IPS-20b (cell line): Measurements from ENCODE around the gene WARS2.
A peak's percentile ranks its signal among the peaks of the same experiment; 100 is the strongest.
"Not testable (repeated sequence)": the region's sequence is repeated elsewhere in the genome, so short reads cannot be mapped to it uniquely, and the experiment has no call there.

Experiments used
- H3K27ac ChIP-seq: one replicate; pipeline ENCODE4 v1.5.1; 2013; ENCODE audit warnings: low read length
- H3K27me3 ChIP-seq: 2 replicates; pipeline ENCODE4 v1.6.1; 2013; ENCODE audit warnings: mild to moderate bottlenecking, low read length, inconsistent platforms; ENCODE audit not compliant: insufficient read depth
- H3K36me3 ChIP-seq: 2 replicates; pipeline ENCODE4 v1.6.1; 2013; ENCODE audit warnings: low read depth, mild to moderate bottlenecking, inconsistent platforms, low read length, moderate library complexity; ENCODE audit not compliant: insufficient read depth
- H3K4me1 ChIP-seq: 2 replicates; pipeline ENCODE4 v1.6.1; 2013; ENCODE audit warnings: mild to moderate bottlenecking, control low read depth, inconsistent platforms, low read length, moderate library complexity; ENCODE audit not compliant: insufficient read depth
- H3K4me3 ChIP-seq: 2 replicates; pipeline ENCODE4 v1.5.1; 2013; ENCODE audit warnings: mild to moderate bottlenecking, low read length, inconsistent platforms
- H3K9ac ChIP-seq: 2 replicates; pipeline ENCODE4 v1.6.1; 2013; ENCODE audit warnings: low read depth, mild to moderate bottlenecking, inconsistent platforms, low read length, moderate library complexity
- H3K9me3 ChIP-seq: 2 replicates; pipeline ENCODE4 v1.6.1; 2013; ENCODE audit warnings: mild to moderate bottlenecking, low read depth, low read length, inconsistent platforms; ENCODE audit not compliant: insufficient read depth

Gene WARS2

GRCh38 chr1:119139403-119139802, 1.1 kb downstream of the WARS2 start:
- peaks cover 5% of the 10 kb centered on the region; the same call in 1 of the 2 replicates for H3K4me1 ChIP-seq
- no peaks in the 10 kb centered on the region for H3K9me3 ChIP-seq
- H3K27me3 ChIP-seq = no peaks in the 10 kb centered on the region
- peaks cover 4% of the 10 kb centered on the region; the same call in 1 of the 2 replicates for H3K36me3 ChIP-seq
- no peak overlapping the region for H3K27ac ChIP-seq
- H3K9ac ChIP-seq = peak overlapping the region; percentile 82; the same call in 1 of the 2 replicates
- peak overlapping the region; percentile 81 for H3K4me3 ChIP-seq

DNA sequence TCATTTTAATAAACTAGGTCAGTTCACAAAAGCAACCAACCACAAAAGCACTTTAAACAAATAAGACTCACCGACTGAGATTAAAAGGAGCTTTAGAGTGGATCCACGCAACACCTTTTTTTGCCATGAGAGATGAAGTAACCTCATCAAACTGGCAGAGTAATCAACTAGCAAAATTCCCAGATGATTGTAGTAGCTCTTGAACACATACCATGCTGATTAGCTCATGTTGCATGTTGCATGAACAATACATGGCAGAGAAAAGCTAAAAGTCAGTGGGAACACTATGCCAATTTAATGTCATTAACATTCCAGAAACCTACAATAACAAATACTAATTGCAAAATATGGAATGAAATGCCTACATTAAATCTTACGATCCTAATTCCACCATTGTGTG, 4.1 kb downstream of the WARS2 start:
- Histone ChIP-seq H3K9ac (no peak overlapping the region), H3K27ac (no peak overlapping the region), H3K4me1 (peaks cover 3% of the 10 kb centered on the region; the same call in 1 of the 2 replicates), H3K36me3 (no peaks in the 10 kb centered on the region), H3K27me3 (no peaks in the 10 kb centered on the region), H3K4me3 (no peak overlapping the region), H3K9me3 (no peaks in the 10 kb centered on the region)

GRCh38 chr1:119133987-119134386, 6.5 kb downstream of the WARS2 start:
- H3K4me1 ChIP-seq = no peaks in the 10 kb centered on the region
- H3K27ac ChIP-seq = no peak overlapping the region
- no peaks in the 10 kb centered on the region for H3K9me3 ChIP-seq
- no peaks in the 10 kb centered on the region for H3K27me3 ChIP-seq
- H3K4me3 ChIP-seq = no peak overlapping the region
- no peak overlapping the region for H3K9ac ChIP-seq
- no peaks in the 10 kb centered on the region for H3K36me3 ChIP-seq

DNA sequence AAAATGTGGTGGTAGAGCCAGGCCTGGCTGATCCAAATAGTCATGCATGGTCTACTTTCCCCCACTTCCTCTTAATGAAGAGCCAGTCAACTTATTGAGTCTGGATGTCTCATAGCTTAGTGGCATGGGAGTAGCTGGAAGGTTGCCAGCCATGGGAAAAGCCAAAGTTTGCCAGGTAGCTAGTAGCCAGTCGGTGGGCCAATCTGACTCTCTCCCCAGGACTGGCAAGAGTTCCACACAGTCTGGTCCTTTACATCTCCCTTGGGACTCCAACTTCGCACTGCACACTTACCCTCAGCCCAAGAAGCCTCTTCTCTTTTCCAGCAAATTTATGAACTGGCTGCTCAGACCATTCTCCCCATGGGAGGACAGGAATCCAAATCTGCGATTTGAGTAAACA, 8.3 kb downstream of the WARS2 start:
- no peaks in the 10 kb centered on the region for H3K27me3 ChIP-seq
- no peak overlapping the region for H3K9ac ChIP-seq
- H3K4me3 ChIP-seq = no peak overlapping the region
- no peaks in the 10 kb centered on the region for H3K9me3 ChIP-seq
- no peak overlapping the region for H3K27ac ChIP-seq
- no peaks in the 10 kb centered on the region for H3K36me3 ChIP-seq
- no peaks in the 10 kb centered on the region for H3K4me1 ChIP-seq

DNA sequence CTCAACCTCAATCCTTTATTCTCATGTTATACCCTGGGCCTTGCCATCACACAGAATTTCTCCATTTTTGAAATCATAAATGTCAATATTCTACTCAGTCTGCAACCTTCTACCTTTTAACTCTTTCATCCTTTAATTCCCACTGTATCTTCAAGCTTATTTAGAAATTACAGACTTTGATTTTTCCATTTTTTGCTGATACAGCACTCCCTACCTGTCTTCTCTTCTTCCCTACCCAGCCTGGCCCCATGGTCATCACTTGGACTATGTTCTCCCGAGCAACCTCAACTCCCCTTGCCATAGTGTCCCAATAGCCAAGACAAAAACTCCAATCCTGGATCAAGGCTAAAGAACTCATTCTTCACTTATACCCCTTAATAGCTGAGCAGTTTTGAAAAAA, 14.6 kb downstream of the WARS2 start:
- Histone ChIP-seq H3K9me3 (no peaks in the 10 kb centered on the region), H3K36me3 (no peaks in the 10 kb centered on the region), H3K27ac (no peak overlapping the region), H3K4me1 (no peaks in the 10 kb centered on the region), H3K9ac (no peak overlapping the region), H3K27me3 (no peaks in the 10 kb centered on the region), H3K4me3 (no peak overlapping the region)

GRCh38 chr1:119124764-119125163, 15.7 kb downstream of the WARS2 start:
- Histone ChIP-seq H3K9me3 (no peaks in the 10 kb centered on the region), H3K27ac (no peak overlapping the region), H3K27me3 (no peaks in the 10 kb centered on the region), H3K4me1 (no peaks in the 10 kb centered on the region), H3K9ac (no peak overlapping the region), H3K4me3 (no peak overlapping the region), H3K36me3 (no peaks in the 10 kb centered on the region)

DNA sequence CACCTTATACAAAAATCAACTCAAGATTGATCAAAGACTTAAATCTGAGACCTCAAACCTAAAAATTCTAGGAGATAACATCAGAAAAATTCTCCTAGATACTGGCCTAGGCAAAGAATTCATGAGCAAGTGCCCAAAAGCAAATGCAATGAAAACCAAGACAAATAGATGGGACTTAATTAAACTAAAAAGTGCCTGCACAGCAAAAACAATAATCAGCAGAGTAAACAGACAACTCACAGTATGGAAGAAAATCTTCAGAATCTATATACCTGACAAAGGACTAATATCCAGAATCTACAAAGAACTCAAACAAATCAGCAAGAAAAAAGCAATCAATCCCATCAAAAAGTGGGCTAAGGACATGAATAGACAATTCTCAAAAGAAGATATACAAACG, 18.6 kb downstream of the WARS2 start:
- H3K9me3 ChIP-seq, H3K4me3 ChIP-seq, H3K4me1 ChIP-seq, H3K36me3 ChIP-seq, H3K9ac ChIP-seq, H3K27ac ChIP-seq, H3K27me3 ChIP-seq: not testable (repeated sequence)

- Histone ChIP-seq H3K9ac (peak overlapping the region; percentile 28; the same call in 1 of the 2 replicates), H3K4me3 (no peak overlapping the region), H3K27me3 (no peaks in the 10 kb centered on the region), H3K9me3 (no peaks in the 10 kb centered on the region), H3K27ac (no peak overlapping the region), H3K36me3 (no peaks in the 10 kb centered on the region), H3K4me1 (peaks cover 11% of the 10 kb centered on the region; the same call in 1 of the 2 replicates)
Observed at GRCh38 chr1:119116725-119117124, 23.7 kb downstream of the WARS2 start.

GRCh38 chr1:119115736-119116135, 24.7 kb downstream of the WARS2 start:
- Histone ChIP-seq H3K9ac (no peak overlapping the region), H3K27ac (no peak overlapping the region), H3K36me3 (no peaks in the 10 kb centered on the region), H3K4me3 (no peak overlapping the region), H3K9me3 (no peaks in the 10 kb centered on the region), H3K4me1 (peaks cover 11% of the 10 kb centered on the region; the same call in 1 of the 2 replicates), H3K27me3 (no peaks in the 10 kb centered on the region)

DNA sequence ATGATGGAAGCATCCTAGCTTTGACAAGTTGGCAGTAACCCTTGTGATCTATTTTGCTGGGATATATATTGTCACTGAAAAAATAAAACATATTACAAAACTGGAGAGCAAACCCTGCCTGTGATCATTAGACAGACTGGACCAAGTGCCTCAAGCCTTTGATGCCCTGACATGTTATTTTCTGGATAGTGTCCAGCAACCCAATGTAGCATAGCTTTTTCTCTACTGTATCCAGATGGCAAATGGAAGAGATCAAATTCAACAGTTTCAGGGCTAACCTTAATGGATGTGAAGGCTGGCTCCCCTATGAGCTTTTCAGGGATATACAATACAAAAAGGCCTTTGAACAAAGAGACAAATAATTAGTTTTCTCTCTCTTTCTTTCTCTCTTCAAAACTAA, 25.1 kb downstream of the WARS2 start:
- Histone ChIP-seq H3K9ac (no peak overlapping the region), H3K27me3 (no peaks in the 10 kb centered on the region)

GRCh38 chr1:119114786-119115185, 25.7 kb downstream of the WARS2 start:
- H3K36me3 ChIP-seq = no peaks in the 10 kb centered on the region
- H3K9ac ChIP-seq = no peak overlapping the region
- H3K9me3 ChIP-seq = no peaks in the 10 kb centered on the region
- H3K4me1 ChIP-seq = peaks cover 11% of the 10 kb centered on the region; the same call in 1 of the 2 replicates
- no peak overlapping the region for H3K27ac ChIP-seq
- no peaks in the 10 kb centered on the region for H3K27me3 ChIP-seq
- no peak overlapping the region for H3K4me3 ChIP-seq

More for the DNA sequence above, 25.1 kb downstream of the WARS2 start:
- Histone ChIP-seq H3K4me3 (no peak overlapping the region), H3K4me1 (peaks cover 11% of the 10 kb centered on the region; the same call in 1 of the 2 replicates), H3K27ac (no peak overlapping the region), H3K36me3 (no peaks in the 10 kb centered on the region), H3K9me3 (no peaks in the 10 kb centered on the region)

- Histone ChIP-seq H3K27me3 (no peaks in the 10 kb centered on the region), H3K9me3 (no peaks in the 10 kb centered on the region), H3K27ac (no peak overlapping the region), H3K9ac (no peak overlapping the region), H3K4me1 (peaks cover 11% of the 10 kb centered on the region; the same call in 1 of the 2 replicates), H3K36me3 (no peaks in the 10 kb centered on the region), H3K4me3 (no peak overlapping the region)
Observed at GRCh38 chr1:119112791-119113190, 27.7 kb downstream of the WARS2 start.
